ENCODE measurements around the gene COL1A1. TPM values are rescaled to one million over a fixed set of nuclear protein-coding genes. Genes with fewer than 3 reads are reported as not detected.

The COL1A1 gene
- total RNA-seq, 1 donor from 2014 or later: 105 TPM

DNA sequence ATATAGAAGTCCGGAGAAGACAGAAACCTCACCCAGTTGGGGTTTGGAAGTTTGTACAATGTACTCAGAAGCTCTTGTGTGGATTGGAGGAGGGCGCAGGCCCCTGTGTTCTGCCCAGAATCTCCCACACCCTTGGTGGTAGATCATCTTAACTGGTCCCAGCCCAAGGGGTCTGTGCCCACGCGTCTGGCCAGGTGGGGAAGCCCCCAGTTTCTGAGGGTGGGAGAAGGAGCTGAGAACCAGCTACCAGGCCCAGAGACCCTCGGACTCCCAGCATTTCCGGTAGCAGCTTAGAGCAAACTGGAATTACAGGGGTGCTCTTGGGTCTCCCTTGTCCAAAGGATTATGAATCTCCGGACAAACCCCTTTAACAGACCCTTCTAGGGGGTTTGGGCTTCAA is 48.7 kb downstream of the COL1A1 start:
- peak overlapping the region; percentile 82 for H3K4me3 ChIP-seq (ENCODE audit: low read depth, low read length)
- TF ChIP-seq, protein P1, sequence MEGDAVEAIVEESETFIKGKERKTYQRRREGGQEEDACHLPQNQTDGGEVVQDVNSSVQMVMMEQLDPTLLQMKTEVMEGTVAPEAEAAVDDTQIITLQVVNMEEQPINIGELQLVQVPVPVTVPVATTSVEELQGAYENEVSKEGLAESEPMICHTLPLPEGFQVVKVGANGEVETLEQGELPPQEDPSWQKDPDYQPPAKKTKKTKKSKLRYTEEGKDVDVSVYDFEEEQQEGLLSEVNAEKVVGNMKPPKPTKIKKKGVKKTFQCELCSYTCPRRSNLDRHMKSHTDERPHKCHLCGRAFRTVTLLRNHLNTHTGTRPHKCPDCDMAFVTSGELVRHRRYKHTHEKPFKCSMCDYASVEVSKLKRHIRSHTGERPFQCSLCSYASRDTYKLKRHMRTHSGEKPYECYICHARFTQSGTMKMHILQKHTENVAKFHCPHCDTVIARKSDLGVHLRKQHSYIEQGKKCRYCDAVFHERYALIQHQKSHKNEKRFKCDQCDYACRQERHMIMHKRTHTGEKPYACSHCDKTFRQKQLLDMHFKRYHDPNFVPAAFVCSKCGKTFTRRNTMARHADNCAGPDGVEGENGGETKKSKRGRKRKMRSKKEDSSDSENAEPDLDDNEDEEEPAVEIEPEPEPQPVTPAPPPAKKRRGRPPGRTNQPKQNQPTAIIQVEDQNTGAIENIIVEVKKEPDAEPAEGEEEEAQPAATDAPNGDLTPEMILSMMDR (conservative IDR thresholded peaks at IDR 0.05; ENCODE audit: low read depth, low read length): no peak
- no peak for DNase-seq (ENCODE audit: low read depth)

DNA sequence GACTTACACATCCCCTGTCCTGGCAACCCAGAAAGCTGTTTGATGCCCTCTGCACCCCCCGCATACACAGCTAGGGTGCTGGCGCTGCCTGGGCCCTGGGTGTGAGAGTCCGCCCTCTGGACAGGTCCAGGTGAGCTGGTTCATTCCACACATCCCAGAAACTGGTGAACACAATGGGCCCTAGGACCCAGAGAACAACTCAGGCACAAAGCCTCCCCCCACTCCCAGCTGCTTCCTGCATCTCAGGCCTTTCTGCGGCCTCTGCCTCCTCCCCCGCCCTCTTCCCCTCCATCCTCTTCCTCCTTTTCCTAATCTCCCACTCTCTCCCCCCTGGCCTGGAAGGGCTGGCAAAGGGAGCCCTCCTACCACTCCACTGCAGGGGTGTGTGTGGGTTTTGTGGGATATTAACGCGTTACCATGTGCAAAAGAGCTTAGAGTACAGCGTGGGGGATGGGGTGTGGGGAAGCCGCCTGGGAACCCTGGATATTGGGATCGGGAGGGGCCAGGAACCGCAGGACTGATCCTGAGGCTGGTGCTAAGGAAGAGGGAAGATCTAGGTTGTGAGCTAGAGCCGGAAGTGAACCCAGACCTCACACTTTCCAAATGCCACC is 49.4 kb downstream of the COL1A1 start:
- peak overlapping the region; percentile 82 for H3K4me3 ChIP-seq (ENCODE audit: low read depth, low read length)
- TF ChIP-seq, protein P1 (conservative IDR thresholded peaks at IDR 0.05; ENCODE audit: low read depth, low read length): no peak
- DNase-seq (ENCODE audit: low read depth): no peak

DNA sequence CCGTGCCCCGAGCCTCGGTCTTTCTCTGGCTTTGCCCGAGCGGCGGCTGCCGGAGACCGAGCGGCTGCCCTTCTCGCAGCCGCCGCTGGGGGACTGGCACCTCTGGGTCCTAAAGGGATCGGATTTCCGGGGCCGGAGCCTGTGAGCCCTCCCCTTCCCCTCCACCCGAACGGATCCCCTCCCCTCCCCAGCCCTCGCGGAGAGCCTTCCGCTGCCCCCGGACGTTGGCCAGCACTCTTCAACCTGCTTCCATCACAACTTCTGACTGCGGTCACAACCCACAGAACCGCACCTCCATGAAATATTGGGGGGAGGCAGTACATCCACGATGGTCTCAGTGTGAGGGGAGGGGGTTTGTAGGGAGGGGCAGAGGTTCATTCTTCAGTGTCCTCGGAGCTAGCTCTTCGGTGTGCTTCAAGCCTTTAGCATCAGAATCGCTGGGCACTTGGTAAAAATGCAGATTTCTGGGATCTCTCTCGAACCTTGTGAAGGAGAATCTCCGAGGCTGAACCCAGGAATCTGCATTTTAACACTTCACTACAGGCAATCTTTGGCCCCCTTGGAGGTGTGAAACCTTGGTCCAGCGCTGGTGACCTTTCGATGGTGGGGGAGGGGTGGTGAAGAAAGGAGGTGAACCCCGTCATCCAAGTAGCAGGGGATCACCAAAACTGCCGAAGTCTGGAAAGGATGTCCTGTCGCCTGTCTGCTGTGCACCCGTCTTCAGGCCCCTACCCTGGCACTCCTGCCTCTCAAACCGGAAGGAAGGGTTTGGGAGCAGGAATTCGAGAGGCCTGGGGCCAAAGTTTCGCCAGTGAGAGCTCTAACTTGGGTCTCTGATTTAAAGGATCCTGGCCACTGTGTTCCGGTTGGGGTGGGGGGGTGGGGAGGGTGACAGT is 50.1 kb downstream of the COL1A1 start:
- DNase-seq (ENCODE audit: low read depth): no peak
- TF ChIP-seq, protein P1 (conservative IDR thresholded peaks at IDR 0.05; ENCODE audit: low read depth, low read length): peak; percentile 55
- peak overlapping the region; percentile 82 for H3K4me3 ChIP-seq (ENCODE audit: low read depth, low read length)

DNA sequence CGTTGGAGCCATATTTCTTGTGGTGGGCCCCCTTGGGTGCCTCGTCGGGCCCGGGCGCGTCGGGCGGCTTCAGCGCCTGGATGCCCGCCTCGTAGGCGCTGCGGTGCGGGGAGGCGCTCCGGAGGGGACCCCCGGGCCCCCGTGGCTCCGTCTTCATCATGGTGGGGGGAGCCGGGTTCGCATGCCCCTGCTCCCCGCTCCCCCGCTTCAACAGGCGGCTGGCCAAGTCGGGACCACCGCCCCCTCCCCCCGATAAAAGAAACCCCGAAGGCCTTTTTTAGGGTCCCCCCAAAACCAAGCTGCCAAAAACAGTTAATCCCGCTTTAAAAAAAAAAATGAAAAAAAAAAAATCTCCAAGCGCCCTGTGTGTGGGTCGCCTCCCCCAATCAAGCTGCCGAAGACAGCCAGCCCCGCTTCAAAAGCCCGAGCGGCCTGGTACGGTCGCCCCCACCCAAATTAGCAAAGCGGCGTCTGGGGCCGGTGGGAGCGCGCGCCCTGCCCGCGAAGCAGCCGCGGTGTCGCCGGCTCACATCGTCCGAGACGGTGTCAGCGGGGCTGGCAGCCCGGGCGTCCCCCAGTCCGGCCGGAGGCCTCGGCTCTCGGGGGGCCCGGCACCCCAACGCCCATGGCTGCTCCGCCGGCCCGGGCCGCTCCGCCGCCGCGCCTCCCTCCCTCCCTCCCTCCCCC is 50.9 kb downstream of the COL1A1 start, which contains the start of gene PPP1R9B:
Gene PPP1R9B (minus strand): TSS at position 324 of the 687 bp plus-strand sequence. CDS start 164 bp downstream, at position 160.
- TF ChIP-seq, protein P1 (conservative IDR thresholded peaks at IDR 0.05; ENCODE audit: low read depth, low read length): no peak

DNA sequence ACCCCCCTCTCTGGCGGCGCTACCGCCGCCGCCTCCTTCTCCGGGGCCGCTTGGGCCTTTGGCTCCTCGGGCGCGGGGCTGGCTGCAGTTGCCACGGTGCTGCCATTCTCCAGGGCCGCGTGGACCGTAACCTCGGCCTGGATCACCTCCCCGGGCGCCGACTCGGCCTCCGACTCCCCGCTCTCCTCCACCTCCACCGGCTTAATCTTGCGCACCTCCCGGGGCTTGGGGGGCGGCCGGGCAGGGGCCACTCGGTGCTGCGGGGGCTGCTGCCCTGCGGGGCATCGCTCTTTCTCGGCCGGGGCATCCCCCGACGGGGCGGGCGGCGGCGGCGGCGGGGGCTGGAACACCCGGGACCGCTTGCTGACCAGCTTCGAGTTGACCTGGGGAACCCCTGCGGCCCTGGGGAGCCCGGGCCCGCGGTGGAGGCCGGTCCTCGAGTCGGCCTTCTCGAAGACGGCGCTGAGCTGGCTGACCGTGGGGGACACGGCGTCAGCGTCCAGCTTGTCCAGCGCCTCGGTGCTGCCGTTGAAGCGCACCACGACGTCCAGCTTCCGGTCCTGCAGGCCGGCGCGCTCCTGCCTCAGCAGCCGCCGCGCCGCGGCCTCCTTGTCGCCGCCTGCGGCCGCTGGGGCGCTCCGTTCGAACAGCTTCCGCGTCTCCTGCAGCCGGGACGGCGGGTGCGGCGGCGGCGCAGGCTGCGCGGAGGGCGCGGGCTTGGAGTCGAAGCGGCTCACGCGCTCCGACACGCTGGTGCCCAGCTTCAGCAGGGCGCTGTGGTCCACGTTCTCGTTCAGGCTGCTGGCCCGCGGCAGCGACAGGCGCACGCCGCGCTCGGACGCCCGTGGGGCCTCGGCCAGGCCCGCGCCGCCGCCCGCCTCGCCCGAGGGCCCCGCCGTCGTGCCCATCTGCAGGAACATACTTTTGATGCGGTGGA is 51.7 kb downstream of the COL1A1 start:
- DNase-seq (ENCODE audit: low read depth): no peak
- TF ChIP-seq, protein P1 (conservative IDR thresholded peaks at IDR 0.05; ENCODE audit: low read depth, low read length): no peak
- H3K4me3 ChIP-seq (ENCODE audit: low read depth, low read length): peak overlapping the region; percentile 82

More for the DNA sequence above, 50.9 kb downstream of the COL1A1 start, which contains the start of gene PPP1R9B:
- peak within 1 kb of the TSS; percentile 82 for H3K4me3 ChIP-seq (ENCODE audit: low read depth, low read length)
- DNase-seq (ENCODE audit: low read depth): no peak

DNA sequence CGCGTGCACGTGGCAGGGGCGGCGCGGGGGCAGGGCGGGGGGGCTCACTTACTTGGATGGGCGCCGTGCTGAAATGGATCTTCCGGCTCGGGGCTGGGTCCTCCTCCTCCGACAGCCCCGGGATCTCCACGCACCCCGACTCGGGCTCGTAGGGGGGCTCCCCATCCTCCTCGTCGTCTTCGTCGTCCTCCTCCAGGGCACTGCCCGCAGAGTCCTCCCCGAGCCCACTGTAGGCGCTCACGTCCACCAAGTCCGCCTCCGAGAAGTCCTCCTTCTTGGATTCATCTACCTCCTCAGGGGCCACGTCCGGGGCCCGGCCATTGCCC is 52.4 kb downstream of the COL1A1 start:
- no peak for DNase-seq (ENCODE audit: low read depth)
- peak overlapping the region; percentile 82 for H3K4me3 ChIP-seq (ENCODE audit: low read depth, low read length)
- TF ChIP-seq, protein P1 (conservative IDR thresholded peaks at IDR 0.05; ENCODE audit: low read depth, low read length): no peak

Data from epithelial cell of proximal tubule (primary cell).